Activated CD4-positive, alpha-beta T cell treated with anti-CD3 and anti-CD28 coated beads, Interleukin-2, Interleukin-4, amounts not matched to agents 100 ng/mL and 50 ng/mL, durations not matched to agents 16 hours and 8 hours (primary cell): ENCODE data around the gene GEMIN4.
"Not testable (repeated sequence)": the region's sequence is repeated elsewhere in the genome, so short reads cannot be mapped to it uniquely, and the experiment has no call there.

Source experiments
- DNase-seq: peaks from one replicate; pipeline ENCODE4 v3.0.0-alpha.2; 2020; ENCODE audit warnings: low spot score

The GEMIN4 gene

DNA sequence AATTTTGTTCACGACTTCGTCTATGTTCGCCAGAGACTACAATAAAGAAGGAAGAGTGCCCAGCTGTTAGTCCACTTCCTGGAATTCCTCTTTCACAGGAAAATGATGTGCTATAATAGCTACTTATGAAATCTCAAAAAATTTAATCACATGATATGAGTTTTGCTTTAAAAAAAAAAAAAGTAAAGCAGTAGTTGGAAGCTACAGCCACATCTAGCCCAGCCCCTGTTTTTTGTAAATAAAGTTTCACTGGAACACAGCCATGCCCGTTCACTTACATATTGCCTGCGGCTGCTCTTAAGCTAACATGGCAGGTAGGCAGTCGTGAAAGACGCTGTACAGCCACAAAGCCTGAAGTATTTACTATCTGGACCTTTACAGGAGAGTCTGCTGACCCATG, 52.7 kb downstream of the GEMIN4 start:
- no peak for DNase-seq

DNA sequence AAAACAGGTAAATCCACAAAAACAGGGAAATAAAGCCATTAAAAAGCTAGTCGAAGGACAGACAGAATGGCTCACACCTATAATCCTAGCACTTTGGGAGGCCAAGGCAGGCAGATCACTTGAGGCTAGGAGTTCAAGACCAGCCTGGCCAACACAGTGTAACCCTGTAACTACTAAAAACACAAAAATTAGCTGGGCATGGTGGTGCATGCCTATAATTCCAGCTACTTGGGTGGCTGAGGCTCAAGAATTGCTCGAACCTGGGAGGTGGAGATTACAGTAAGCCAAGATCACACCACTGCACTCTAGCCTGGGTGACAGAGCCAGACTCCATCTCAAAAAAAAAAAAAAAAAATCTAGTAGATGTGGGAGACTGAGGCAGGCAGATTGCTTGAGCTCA, 54.0 kb downstream of the GEMIN4 start:
- not testable (repeated sequence) for DNase-seq

DNA sequence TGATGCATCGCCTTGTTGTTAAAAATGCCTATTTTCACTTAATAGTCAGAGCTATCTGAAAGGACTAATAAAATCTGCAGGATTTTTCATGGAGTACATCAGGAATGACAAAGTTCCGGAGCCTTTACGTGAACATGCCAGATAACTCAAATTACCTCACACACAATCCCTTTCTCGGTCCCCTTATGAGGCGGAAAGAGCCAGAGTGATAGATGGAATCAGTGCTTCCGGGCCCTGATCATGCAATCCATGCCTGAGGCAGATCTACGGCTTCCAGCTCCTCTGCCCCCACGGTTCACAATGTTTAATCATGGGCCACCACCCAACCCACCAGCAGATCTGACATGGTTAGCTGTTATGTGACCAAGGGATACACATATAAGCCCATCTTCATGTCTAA, 54.4 kb downstream of the GEMIN4 start:
- DNase-seq = no peak

DNA sequence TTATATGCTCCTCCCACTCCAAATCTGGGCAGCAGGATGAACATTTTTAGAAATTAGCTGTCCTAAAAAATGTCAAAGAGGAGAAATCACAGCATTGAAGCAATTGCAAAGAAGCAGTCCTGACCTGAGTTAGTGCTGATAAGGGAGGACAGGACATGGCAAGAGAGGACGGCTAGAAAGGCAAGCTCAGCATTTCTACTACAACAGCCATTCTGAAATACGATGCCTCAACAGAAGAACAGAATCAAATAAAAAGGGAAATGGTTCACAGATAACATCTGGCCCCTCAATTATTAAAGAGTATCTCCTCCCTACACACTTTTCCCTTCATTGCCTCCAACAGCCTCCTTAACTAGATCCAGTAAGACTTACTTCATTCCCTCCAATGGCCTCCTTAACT, 55.7 kb downstream of the GEMIN4 start:
- no peak for DNase-seq
